T-helper 1 cell treated with Interleukin-12 subunit alpha and Interleukin-12 subunit beta and Interleukin-4 antibody, amounts not matched to agents 30 μg/mL and 1 μg/mL, for 36 hours (primary cell): ENCODE results near the gene SERPINB1.

Experiments used
- H3K27ac Mint-ChIP-seq: one replicate; pipeline ENCODE4 v1.8.0; 2021; ENCODE audit warnings: mild to moderate bottlenecking, mixed read lengths
- H3K27me3 Mint-ChIP-seq: one replicate; pipeline ENCODE4 v1.8.0; 2021; ENCODE audit warnings: low read depth, mixed read lengths
- H3K36me3 Mint-ChIP-seq: one replicate; pipeline ENCODE4 v1.8.0; 2021; ENCODE audit warnings: low read depth, mixed read lengths
- H3K4me1 Mint-ChIP-seq: one replicate; pipeline ENCODE4 v1.8.0; 2021; ENCODE audit warnings: low read depth, mixed read lengths
- H3K4me3 Mint-ChIP-seq: one replicate; pipeline ENCODE4 v1.8.0; 2021; ENCODE audit warnings: mild to moderate bottlenecking, moderate library complexity, mixed read lengths
- H3K9me3 Mint-ChIP-seq: one replicate; pipeline ENCODE4 v1.8.0; 2021; ENCODE audit warnings: mixed read lengths

Gene SERPINB1

DNA sequence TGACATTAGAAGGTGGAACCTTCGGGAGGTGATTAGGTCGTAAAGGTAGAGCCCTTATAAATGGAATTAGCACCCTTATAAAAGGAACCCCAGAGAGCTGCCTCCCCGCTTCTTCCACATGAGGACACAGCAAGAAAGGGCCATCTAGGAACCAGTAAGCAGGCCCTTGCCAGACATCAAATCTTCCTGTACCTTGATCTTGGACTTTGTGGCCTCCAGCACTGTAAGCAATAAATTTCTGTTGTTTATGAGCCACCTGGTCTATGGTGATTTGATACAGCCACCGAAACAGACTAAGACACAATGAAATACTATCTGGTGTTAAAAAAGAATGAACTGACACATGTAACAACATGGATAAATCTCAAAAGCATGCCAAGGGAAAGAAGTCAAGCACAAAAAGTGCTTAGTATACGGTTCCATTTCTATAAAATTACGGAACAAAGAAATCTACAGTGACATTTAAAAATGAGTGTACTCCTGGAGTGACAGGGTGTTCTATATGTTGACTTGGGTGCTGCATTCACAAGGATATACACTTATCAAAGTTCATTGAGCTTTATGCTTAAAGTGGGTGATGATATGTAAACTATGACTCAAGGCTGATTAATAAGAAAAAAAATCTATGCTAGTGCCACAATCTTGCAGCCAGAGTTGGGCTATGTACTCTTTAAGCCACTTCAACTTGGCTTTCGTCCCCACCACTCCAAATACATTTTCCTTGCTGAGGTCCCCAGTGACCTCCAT, 18.4 kb downstream of the SERPINB1 start:
- Mint-ChIP-seq H3K27me3 (no peaks in the 10 kb centered on the region), H3K4me3 (no peak overlapping the region), H3K4me1 (peaks cover 22% of the 10 kb centered on the region), H3K9me3 (no peaks in the 10 kb centered on the region), H3K27ac (no peak overlapping the region), H3K36me3 (peaks cover 10% of the 10 kb centered on the region)

DNA sequence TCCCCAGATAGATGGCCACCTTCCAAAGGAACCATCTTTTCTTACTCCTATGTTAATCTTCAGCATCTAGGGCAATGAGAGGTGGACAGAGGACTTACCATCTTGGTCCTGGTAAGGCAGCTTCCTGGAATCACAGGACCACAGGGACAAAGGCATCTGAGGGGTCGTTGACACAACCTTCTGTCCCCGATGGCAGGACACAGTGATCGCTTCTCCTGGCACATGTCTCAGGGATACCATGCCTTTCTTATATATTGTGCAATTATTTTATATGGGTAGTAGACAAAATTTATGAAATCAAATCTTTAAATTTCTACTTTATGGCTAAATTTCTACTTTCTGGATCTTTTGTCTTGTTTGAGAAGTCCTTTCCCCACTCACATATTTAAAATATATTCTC, 20.1 kb downstream of the SERPINB1 start:
- H3K36me3 Mint-ChIP-seq, result peaks cover 22% of the 10 kb centered on the region
- peaks cover 30% of the 10 kb centered on the region for H3K4me1 Mint-ChIP-seq
- peaks cover 12% of the 10 kb centered on the region for H3K9me3 Mint-ChIP-seq
- no peak overlapping the region for H3K27ac Mint-ChIP-seq
- H3K4me3 Mint-ChIP-seq, result no peak overlapping the region
- no peaks in the 10 kb centered on the region for H3K27me3 Mint-ChIP-seq

DNA sequence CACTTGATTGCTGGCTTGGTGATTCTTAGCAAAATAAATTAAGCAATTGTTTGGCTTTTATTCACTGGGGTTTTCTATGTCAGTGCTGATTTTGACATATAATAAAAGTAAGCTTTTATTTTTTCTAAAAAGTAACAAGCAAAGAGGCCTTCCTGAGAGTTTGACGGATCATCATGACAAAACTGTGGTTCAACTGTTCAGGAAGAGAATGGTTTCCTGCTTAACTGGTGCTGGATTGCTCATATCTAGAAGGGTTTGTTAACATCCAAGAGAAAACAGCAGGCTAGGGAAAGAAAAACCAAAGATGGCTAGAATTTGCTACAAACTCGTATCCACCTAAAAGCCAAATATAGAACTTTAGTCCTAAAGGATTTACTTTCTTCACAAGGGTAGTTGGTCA, 21.2 kb downstream of the SERPINB1 start:
- peak overlapping the region; percentile 4 for H3K4me3 Mint-ChIP-seq

DNA sequence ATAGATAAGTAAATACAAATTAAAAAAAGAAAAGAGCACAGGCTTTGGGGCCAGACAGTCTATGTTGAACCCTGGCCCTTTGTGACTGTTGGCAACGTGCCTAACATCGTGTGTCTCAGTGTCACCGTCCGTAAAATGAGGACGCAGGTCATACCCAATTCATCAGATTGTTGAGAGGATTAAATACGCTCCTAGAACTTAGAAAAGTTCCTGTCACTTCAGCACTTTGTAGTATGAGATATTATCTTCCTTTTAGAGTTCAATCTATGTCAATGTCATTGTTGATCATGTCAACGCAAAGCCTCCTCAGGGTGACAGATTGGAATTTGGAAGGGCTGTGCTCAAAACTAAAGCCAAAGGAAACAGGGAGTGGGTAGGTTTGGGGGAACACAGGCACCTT, 21.7 kb downstream of the SERPINB1 start:
- Mint-ChIP-seq H3K4me1 (peaks cover 30% of the 10 kb centered on the region), H3K4me3 (no peak overlapping the region), H3K27ac (peak overlapping the region; percentile 17)

More for the DNA sequence above, 21.2 kb downstream of the SERPINB1 start:
- peaks cover 31% of the 10 kb centered on the region for H3K36me3 Mint-ChIP-seq
- H3K27ac Mint-ChIP-seq, result peak overlapping the region; percentile 17
- H3K9me3 Mint-ChIP-seq, result peaks cover 23% of the 10 kb centered on the region
- peaks cover 30% of the 10 kb centered on the region for H3K4me1 Mint-ChIP-seq
- no peaks in the 10 kb centered on the region for H3K27me3 Mint-ChIP-seq

DNA sequence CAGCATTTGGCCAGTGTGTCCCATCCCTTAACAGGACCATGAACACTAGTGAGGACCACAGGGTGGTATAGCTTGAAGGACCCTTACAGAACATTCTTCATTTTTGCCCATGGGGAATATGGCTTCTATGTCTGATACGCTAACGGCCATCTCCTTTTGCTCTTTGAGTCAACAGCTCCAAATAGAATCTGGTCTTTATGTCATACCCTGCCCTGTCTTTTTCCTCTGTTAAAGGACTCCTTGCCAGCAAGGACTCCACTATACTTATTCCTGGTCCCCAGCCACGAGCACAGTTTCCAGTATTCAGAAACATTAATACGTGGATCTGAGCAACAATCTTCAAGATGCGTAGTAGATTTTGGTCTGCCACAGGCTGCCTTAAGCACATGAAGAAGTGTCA, 22.5 kb downstream of the SERPINB1 start:
- no peak overlapping the region for H3K4me3 Mint-ChIP-seq
- peak overlapping the region; percentile 22 for H3K27ac Mint-ChIP-seq
- peaks cover 26% of the 10 kb centered on the region for H3K36me3 Mint-ChIP-seq
- H3K9me3 Mint-ChIP-seq, result peaks cover 28% of the 10 kb centered on the region
- H3K4me1 Mint-ChIP-seq, result peaks cover 30% of the 10 kb centered on the region
- H3K27me3 Mint-ChIP-seq, result no peaks in the 10 kb centered on the region

More for the DNA sequence above, 21.7 kb downstream of the SERPINB1 start:
- peaks cover 31% of the 10 kb centered on the region for H3K36me3 Mint-ChIP-seq
- peaks cover 28% of the 10 kb centered on the region for H3K9me3 Mint-ChIP-seq
- no peaks in the 10 kb centered on the region for H3K27me3 Mint-ChIP-seq

DNA sequence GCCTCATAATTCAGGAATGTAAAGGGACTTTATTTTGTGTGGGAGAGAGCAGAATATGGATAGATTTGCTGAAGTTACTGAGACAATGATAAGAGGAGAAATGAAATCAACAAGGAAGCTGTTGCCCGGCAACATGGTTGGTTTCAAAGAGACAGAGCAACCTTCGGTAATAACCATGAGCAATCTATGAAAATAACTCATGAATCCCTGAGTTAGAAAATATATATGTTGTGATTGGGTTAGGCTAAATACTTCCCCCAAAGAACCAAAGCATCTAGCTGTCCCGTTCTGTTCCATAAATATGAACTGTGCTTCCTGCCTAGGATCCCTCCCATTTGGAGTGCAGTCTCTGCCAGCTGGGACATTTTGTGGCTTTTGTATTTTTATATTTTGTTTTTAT, 23.1 kb downstream of the SERPINB1 start:
- H3K36me3 Mint-ChIP-seq, result peaks cover 28% of the 10 kb centered on the region
- H3K4me1 Mint-ChIP-seq, result peaks cover 30% of the 10 kb centered on the region
- peaks cover 31% of the 10 kb centered on the region for H3K9me3 Mint-ChIP-seq
- H3K27ac Mint-ChIP-seq, result no peak overlapping the region
- no peaks in the 10 kb centered on the region for H3K27me3 Mint-ChIP-seq
- no peak overlapping the region for H3K4me3 Mint-ChIP-seq

DNA sequence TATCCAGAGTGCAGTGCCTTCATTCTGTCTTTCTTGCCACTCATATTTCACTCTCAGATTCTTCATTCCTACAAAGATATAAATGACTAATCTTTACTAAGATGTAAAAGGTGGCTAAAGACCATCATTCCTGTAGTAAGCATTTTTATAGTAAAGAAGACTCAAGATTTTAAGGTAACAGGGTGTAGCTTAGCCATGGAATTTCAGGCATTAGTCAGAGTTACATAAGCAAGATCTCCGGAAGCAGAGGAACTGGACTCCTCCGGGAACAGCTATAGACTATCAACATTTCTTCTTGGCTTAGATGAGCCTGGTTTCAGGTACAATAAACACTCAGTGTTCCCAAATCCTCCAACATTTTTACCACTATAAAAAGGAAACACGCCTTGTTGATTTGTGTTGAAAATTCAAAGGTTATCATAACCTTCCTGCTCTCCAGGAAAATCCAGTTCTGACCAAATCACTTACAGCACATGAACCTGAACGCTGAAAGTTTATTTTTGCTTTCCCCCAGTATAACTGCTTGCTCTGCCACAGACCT, 23.7 kb downstream of the SERPINB1 start:
- H3K27ac Mint-ChIP-seq, result no peak overlapping the region
- peaks cover 31% of the 10 kb centered on the region for H3K9me3 Mint-ChIP-seq
- peaks cover 30% of the 10 kb centered on the region for H3K4me1 Mint-ChIP-seq
- peaks cover 28% of the 10 kb centered on the region for H3K36me3 Mint-ChIP-seq
- H3K4me3 Mint-ChIP-seq, result no peak overlapping the region
- H3K27me3 Mint-ChIP-seq, result no peaks in the 10 kb centered on the region

DNA sequence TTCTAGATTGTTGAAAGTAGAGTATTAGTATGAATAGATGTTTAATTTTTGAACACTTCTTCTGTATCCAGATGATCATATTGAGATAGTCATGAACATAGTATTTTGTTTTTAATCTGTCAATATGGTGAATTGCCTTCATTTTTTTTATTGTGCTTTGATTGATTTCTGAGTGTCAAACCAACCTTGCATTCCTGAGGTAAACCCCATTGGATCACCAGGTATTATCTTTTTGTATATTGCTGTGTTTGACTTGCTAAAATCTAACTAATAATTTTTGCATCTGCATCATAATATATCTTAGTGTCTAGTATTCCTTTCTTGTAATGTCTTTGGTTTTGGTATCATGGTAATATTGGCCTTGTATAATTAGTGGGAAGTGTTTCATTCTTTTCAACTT, 25.5 kb downstream of the SERPINB1 start:
- Mint-ChIP-seq H3K9me3 (peaks cover 31% of the 10 kb centered on the region), H3K27ac (no peak overlapping the region), H3K36me3 (peaks cover 26% of the 10 kb centered on the region), H3K4me1 (peaks cover 28% of the 10 kb centered on the region), H3K4me3 (no peak overlapping the region), H3K27me3 (no peaks in the 10 kb centered on the region)

DNA sequence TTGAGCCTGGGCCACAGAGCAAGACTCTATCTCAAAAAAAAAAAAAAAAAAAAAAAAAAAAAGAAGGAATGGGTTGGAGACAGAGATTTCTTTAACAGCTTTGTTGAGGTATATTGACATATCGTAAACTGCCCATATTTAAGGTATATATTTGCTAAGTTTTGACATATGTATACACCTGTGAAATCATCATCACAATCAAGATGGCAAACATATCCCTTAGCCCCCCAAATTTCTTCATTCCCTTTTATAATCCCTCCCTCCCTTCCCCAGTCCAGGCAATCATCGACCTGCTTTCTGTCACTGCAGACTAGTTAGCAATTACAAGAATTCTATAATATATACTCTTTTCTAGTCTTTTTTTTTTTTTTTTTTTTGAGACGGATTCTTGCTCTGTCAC, 29.0 kb downstream of the SERPINB1 start:
- Mint-ChIP-seq H3K4me1 (peaks cover 24% of the 10 kb centered on the region), H3K27me3 (no peaks in the 10 kb centered on the region), H3K27ac (no peak overlapping the region), H3K4me3 (no peak overlapping the region), H3K36me3 (peaks cover 24% of the 10 kb centered on the region), H3K9me3 (peaks cover 31% of the 10 kb centered on the region)

DNA sequence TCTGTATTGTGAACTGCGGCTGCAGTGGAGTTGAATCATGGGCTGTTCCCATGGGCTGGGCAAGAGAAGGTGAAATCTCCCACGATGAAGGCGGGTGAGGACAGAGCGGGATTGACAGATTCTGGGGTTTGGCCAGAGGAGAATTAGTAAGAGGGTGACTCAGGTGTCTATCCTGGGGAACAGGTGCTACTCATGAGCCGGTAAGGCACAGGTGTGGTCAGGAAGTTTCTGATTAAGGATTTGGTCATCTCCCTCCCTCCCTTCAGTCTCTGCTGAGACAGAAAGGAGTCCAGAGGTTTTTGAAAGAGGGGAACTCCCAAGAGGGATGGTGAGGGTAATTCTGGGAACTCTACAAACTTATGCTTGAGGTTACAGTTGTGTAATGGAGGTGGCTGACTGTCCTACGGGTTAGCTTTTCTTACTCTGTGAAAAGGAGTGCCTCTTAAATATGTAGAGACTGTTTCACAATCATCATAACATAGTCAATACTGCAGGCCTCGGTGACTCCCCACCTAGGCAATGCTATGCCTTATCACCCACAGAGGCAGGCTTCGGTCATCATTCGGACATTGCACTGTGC, 31.5 kb downstream of the SERPINB1 start:
- H3K9me3 Mint-ChIP-seq, result peaks cover 6% of the 10 kb centered on the region
- H3K27ac Mint-ChIP-seq, result peak overlapping the region; percentile 37
- H3K27me3 Mint-ChIP-seq, result no peaks in the 10 kb centered on the region
- H3K4me3 Mint-ChIP-seq, result peak overlapping the region; percentile 30
- peaks cover 27% of the 10 kb centered on the region for H3K4me1 Mint-ChIP-seq
- H3K36me3 Mint-ChIP-seq, result peaks cover 4% of the 10 kb centered on the region

DNA sequence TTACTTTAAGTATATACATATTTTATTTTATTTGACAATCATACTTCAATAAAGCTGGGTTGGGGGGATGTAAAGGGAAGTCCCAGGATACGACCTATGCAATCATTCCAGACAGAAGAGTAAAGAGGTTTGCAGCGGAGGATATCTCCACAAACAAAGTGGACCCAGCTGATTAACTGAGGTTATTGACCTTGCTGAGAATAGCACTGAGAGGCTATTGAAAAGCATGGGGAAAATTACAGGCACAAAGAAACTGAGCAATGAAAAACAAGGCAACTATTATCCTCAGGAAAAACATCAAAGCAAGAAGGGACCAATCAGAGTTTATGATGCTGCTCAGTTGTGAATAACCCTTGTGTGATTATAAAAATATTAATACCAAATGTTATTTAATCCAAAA, 32.6 kb downstream of the SERPINB1 start:
- H3K27me3 Mint-ChIP-seq, result no peaks in the 10 kb centered on the region
- H3K27ac Mint-ChIP-seq, result no peak overlapping the region
- H3K4me3 Mint-ChIP-seq, result no peak overlapping the region
- H3K4me1 Mint-ChIP-seq, result peaks cover 27% of the 10 kb centered on the region
- H3K9me3 Mint-ChIP-seq, result peaks cover 3% of the 10 kb centered on the region
- peaks cover 4% of the 10 kb centered on the region for H3K36me3 Mint-ChIP-seq

DNA sequence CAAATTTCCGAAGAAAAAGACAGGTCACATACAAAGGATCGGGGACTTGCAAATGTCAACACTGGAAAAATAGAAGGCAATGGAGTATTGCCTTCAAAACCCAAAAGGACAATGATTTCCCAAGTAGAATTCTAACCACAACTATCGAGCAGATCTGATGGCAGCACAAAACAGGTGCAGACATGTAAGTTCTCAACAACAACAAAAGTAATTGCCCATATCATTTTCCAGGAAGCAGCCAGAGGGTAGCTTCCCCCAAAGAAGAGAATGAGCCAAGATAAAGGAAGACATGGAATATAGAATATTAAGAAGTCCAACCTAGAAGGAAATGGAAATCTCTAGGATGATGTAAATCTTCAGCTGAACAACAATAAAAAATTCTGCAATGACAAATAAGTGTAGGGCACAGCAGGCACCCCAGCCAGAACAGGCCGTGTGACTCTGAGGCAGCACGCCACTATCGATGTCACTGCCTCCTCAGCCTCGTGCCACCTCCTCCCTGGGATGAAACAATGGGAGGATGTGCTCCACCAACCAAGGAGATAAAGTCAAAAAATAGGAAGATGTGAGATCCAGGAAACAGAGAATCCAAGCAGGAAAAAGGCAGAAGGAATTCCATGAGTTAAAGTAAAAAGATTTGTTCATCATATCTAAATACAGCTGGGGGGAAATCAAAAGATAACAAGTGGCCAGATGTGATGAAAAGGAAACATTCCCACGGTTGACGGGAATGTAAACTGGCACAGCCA, 34.1 kb downstream of the SERPINB1 start:
- Mint-ChIP-seq H3K9me3 (no peaks in the 10 kb centered on the region), H3K27me3 (no peaks in the 10 kb centered on the region), H3K36me3 (peaks cover 2% of the 10 kb centered on the region), H3K4me1 (peaks cover 27% of the 10 kb centered on the region), H3K4me3 (no peak overlapping the region), H3K27ac (no peak overlapping the region)

DNA sequence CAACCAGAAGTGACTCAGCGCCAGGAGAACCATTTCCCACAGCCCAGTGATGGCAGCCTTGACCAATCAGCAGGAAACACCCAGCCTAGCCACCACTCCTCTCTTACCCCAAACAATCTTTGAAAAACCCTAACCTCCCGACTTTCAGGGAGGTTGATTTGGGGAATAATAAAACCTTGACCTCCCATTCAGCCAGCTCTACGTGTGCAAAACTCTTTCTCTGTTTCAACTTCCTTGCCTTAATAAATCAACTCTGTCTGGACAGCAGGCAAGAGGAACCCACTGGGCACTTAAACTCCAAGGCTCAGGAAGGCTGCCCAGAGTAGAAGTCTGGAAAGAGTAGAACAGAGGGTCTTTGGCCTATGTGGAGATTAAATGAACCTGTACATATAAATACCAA, 35.0 kb downstream of the SERPINB1 start:
- H3K27ac Mint-ChIP-seq, result no peak overlapping the region

DNA sequence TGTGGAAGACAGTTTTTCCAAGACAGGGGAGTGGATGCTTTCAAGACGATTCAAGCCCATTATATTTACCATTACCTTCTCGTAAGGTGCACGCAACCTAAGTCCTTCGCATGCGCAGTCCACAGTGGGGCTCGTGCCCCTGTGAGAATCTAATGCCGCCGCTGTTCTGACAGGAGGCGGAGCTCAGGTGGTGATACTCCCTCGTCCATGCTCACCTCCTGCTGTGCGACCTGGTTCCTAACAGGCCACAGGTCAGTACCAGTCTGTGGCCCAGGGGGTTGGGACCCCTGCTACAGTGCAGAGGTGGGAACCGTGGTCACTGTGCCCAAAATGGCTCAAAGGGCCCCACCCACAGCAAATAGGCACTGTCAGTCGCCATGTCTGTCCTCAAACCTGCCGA, 36.6 kb downstream of the SERPINB1 start:
- no peak overlapping the region for H3K4me3 Mint-ChIP-seq

More for the DNA sequence above, 35.0 kb downstream of the SERPINB1 start:
- H3K9me3 Mint-ChIP-seq, result no peaks in the 10 kb centered on the region
- peaks cover 27% of the 10 kb centered on the region for H3K4me1 Mint-ChIP-seq
- no peaks in the 10 kb centered on the region for H3K27me3 Mint-ChIP-seq
- no peak overlapping the region for H3K4me3 Mint-ChIP-seq
- H3K36me3 Mint-ChIP-seq, result no peaks in the 10 kb centered on the region

More for the DNA sequence above, 36.6 kb downstream of the SERPINB1 start:
- no peaks in the 10 kb centered on the region for H3K36me3 Mint-ChIP-seq
- H3K4me1 Mint-ChIP-seq, result peaks cover 19% of the 10 kb centered on the region
- no peaks in the 10 kb centered on the region for H3K9me3 Mint-ChIP-seq
- no peaks in the 10 kb centered on the region for H3K27me3 Mint-ChIP-seq
- H3K27ac Mint-ChIP-seq, result no peak overlapping the region
